Liver (tissue), 9 donors: ENCODE data around the gene IER5. TPM values are rescaled to one million over a fixed set of nuclear protein-coding genes. Genes with fewer than 3 reads are reported as not detected.

ENCODE experiments used
- DNase-seq: peaks from one replicate; pipeline ENCODE4 v3.0.0-alpha.2; 2017; ENCODE audit warnings: low spot score
- H3K27ac ChIP-seq, 2 donors: one replicate each; pipeline ENCODE4 v1.7.0; 2013; ENCODE audit warnings: inconsistent platforms in 2 of 2, low read length in 2 of 2, control low read depth in 1 of 2, low read depth in 1 of 2, mild to moderate bottlenecking in 1 of 2
- H3K27me3 ChIP-seq, 4 donors: one replicate each; pipeline versions ENCODE4 v1.6.1 to v1.7.0; 2013; ENCODE audit warnings: low read length in 3 of 4, inconsistent platforms in 1 of 4, mild to moderate bottlenecking in 1 of 4, moderate library complexity in 1 of 4; ENCODE audit not compliant: control insufficient read depth in 4 of 4, insufficient read depth in 4 of 4
- H3K36me3 ChIP-seq, 4 donors: one replicate each; pipeline versions ENCODE4 v1.6.1 to v1.7.0; 2013; ENCODE audit warnings: low read length in 3 of 4, mild to moderate bottlenecking in 3 of 4, low read depth in 1 of 4, moderate library complexity in 1 of 4; ENCODE audit not compliant: control insufficient read depth in 4 of 4, insufficient read depth in 3 of 4
- H3K4me1 ChIP-seq, 4 donors: one replicate each; pipeline versions ENCODE4 v1.6.1 to v1.7.0; 2013; ENCODE audit warnings: low read length in 3 of 4, mild to moderate bottlenecking in 3 of 4, moderate library complexity in 1 of 4; ENCODE audit not compliant: control insufficient read depth in 4 of 4, insufficient read depth in 4 of 4
- H3K4me3 ChIP-seq, 3 donors: one replicate each; pipeline versions ENCODE4 v1.6.1 to v1.7.0; 2013; ENCODE audit warnings: low read length in 3 of 3, control low read depth in 1 of 3, low read depth in 1 of 3, mild to moderate bottlenecking in 1 of 3
- H3K9ac ChIP-seq, 2 donors: one replicate each; pipeline ENCODE4 v1.7.0; 2013; ENCODE audit warnings: low read length in 2 of 2, mild to moderate bottlenecking in 2 of 2, moderate library complexity in 2 of 2, control low read depth in 1 of 2, low read depth in 1 of 2
- H3K9me3 ChIP-seq, 4 donors: one replicate each; pipeline versions ENCODE4 v1.6.1 to v1.7.0; 2013; ENCODE audit warnings: low read length in 3 of 4; ENCODE audit not compliant: control insufficient read depth in 4 of 4
- ATF3 ChIP-seq: IDR thresholded peaks from 2 replicates; pipeline ENCODE4 v1.6.1; 2016; ENCODE audit warnings: antibody characterized with exemption
- CTCF ChIP-seq: fragments of 150-350 bp; IDR thresholded peaks from 2 replicates; pipeline ENCODE4 v1.5.1; 2017; ENCODE audit warnings: improper control_type of control experiment, low read depth, low read length; ENCODE audit not compliant: missing input control
- EGR1 ChIP-seq, 2 donors: IDR thresholded peaks; 2 replicates each; pipeline ENCODE4 v1.6.1; 2016 to 2018; ENCODE audit warnings: antibody characterized with exemption in 2 of 2, low read depth in 2 of 2
- FOXA1 ChIP-seq: IDR thresholded peaks from 2 replicates; pipeline ENCODE4 v1.6.1; 2016; ENCODE audit warnings: antibody characterized with exemption
- FOXA2 ChIP-seq: IDR thresholded peaks from 2 replicates; pipeline ENCODE4 v1.6.1; 2016; ENCODE audit warnings: antibody characterized with exemption
- GABPA ChIP-seq, 2 donors: IDR thresholded peaks in 1 of 2; conservative IDR thresholded peaks in 1 of 2; 2 replicates each; pipeline ENCODE4 v1.6.1; 2016; ENCODE audit warnings: antibody characterized with exemption in 2 of 2, mild to moderate bottlenecking in 1 of 2, moderate library complexity in 1 of 2
- HNF4A ChIP-seq, 2 donors: conservative IDR thresholded peaks; 2 replicates each; pipeline ENCODE4 v1.6.1; 2016; ENCODE audit warnings: antibody characterized with exemption in 2 of 2, mild to moderate bottlenecking in 2 of 2
- HNF4G ChIP-seq: IDR thresholded peaks from 2 replicates; pipeline ENCODE4 v1.6.1; 2016; ENCODE audit warnings: antibody characterized with exemption
- JUND ChIP-seq, 2 donors: IDR thresholded peaks; 2 replicates each; pipeline ENCODE4 v1.6.1; 2016; ENCODE audit warnings: antibody characterized with exemption in 2 of 2
- MAX ChIP-seq: IDR thresholded peaks from 2 replicates; pipeline ENCODE4 v1.6.1; 2016; ENCODE audit warnings: antibody characterized with exemption
- NR2F2 ChIP-seq: IDR thresholded peaks from 2 replicates; pipeline ENCODE4 v1.6.1; 2016; ENCODE audit warnings: antibody characterized with exemption
- RAD21 ChIP-seq, 2 donors: IDR thresholded peaks; 2 replicates each; pipeline ENCODE4 v1.6.1; 2016; ENCODE audit warnings: antibody characterized with exemption in 2 of 2, mild to moderate bottlenecking in 2 of 2
- RXRA ChIP-seq, 2 donors: IDR thresholded peaks; 2 replicates each; pipeline ENCODE4 v1.6.1; 2017 to 2018; ENCODE audit warnings: antibody characterized with exemption in 2 of 2, mild to moderate bottlenecking in 1 of 2
- SP1 ChIP-seq: IDR thresholded peaks from 2 replicates; pipeline ENCODE4 v1.6.1; 2018; ENCODE audit warnings: antibody characterized with exemption, mild to moderate bottlenecking
- TAF1 ChIP-seq: conservative IDR thresholded peaks from 2 replicates; pipeline ENCODE4 v1.6.1; 2016; ENCODE audit warnings: antibody characterized with exemption, mild to moderate bottlenecking
- YY1 ChIP-seq: IDR thresholded peaks from 2 replicates; pipeline ENCODE4 v1.6.1; 2016; ENCODE audit warnings: antibody characterized with exemption, mild to moderate bottlenecking
- WGBS: extraction: QIAGEN DNeasy Blood & Tissue Kit; methylation state at CpG from one replicate; pipeline ENCODE4 v1.1.7; 2013; 5-methylcytosine and 5-hydroxymethylcytosine counted together
- polyA plus RNA-seq, 2 donors: library from polyadenylated mRNA; stranded (reverse) in 1 of 2; unstranded in 1 of 2; fragments of 200-250 nt in 1 of 2; fragments of >200 nt in 1 of 2; fragmentation: Nextera tagmentation in 1 of 2; extraction: Ambion mirVana in 1 of 2; gene quantifications; one replicate each; pipeline versions ENCODE4 v1.2.1 to v1.2.3, GENCODE V29; 2013 to 2015
- total RNA-seq, 2 donors: library from RNA; depleted of rRNA; stranded (reverse); fragments of >200 nt; gene quantifications; one replicate each; pipeline ENCODE4 v1.2.3, GENCODE V29; 2014
- TF ChIP-seq, protein P1 (sequence below): IDR thresholded peaks from 2 replicates; pipeline ENCODE4 v1.6.1; 2016; ENCODE audit warnings: antibody characterized with exemption
- TF ChIP-seq, protein P2 (sequence below): IDR thresholded peaks from 2 replicates; pipeline ENCODE4 v1.6.1; 2016; ENCODE audit warnings: antibody characterized with exemption, mild to moderate bottlenecking
- donor health status: healthy.
- donor health status: healthy.
- donor health status: healthy.
- donor health status: healthy.
- donor health status: healthy.

The IER5 gene
- total and polyA plus RNA-seq, 4 donors = 0.56 to 8.4 (median 2.4) TPM

- no peaks in the 10 kb centered on the region for H3K27me3 ChIP-seq
- H3K27ac ChIP-seq = no peak overlapping the region
- H3K36me3 ChIP-seq = no peaks in the 10 kb centered on the region
- H3K9me3 ChIP-seq = no peaks in the 10 kb centered on the region
- no peak overlapping the region for H3K4me3 ChIP-seq
- H3K4me1 ChIP-seq = peaks cover 3 to 22% (median 12%) of the 10 kb centered on the region in 4 donors
- 97% methylated on average over 7 of the region's 7 CpGs for WGBS
- DNase-seq = no peak
- TF ChIP-seq FOXA2 = no peak
- no peak for TF ChIP-seq FOXA1
- no peak for TF ChIP-seq YY1
- no peak for TF ChIP-seq RXRA (IDR thresholded peaks at IDR 0.05)
- no peak for TF ChIP-seq ATF3
- no peak for TF ChIP-seq HNF4G
- TF ChIP-seq, protein P1, sequence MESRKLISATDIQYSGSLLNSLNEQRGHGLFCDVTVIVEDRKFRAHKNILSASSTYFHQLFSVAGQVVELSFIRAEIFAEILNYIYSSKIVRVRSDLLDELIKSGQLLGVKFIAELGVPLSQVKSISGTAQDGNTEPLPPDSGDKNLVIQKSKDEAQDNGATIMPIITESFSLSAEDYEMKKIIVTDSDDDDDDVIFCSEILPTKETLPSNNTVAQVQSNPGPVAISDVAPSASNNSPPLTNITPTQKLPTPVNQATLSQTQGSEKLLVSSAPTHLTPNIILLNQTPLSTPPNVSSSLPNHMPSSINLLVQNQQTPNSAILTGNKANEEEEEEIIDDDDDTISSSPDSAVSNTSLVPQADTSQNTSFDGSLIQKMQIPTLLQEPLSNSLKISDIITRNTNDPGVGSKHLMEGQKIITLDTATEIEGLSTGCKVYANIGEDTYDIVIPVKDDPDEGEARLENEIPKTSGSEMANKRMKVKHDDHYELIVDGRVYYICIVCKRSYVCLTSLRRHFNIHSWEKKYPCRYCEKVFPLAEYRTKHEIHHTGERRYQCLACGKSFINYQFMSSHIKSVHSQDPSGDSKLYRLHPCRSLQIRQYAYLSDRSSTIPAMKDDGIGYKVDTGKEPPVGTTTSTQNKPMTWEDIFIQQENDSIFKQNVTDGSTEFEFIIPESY = no peak
- TF ChIP-seq NR2F2 = no peak
- no peak for TF ChIP-seq MAX
- TF ChIP-seq TAF1 = no peak
- TF ChIP-seq RAD21 (IDR thresholded peaks at IDR 0.05) = no peak
- no peak for TF ChIP-seq EGR1 (IDR thresholded peaks at IDR 0.05; ENCODE audit: low read depth in 2 of 2)
- no peak for TF ChIP-seq CTCF
- no peak for TF ChIP-seq GABPA (IDR thresholded peaks at IDR 0.05 in 1 of 2, conservative IDR thresholded peaks at IDR 0.05 in 1 of 2)
- TF ChIP-seq JUND (IDR thresholded peaks at IDR 0.05) = no peak
- no peak for TF ChIP-seq SP1
- TF ChIP-seq HNF4A (conservative IDR thresholded peaks at IDR 0.05) = no peak
- TF ChIP-seq, protein P2, sequence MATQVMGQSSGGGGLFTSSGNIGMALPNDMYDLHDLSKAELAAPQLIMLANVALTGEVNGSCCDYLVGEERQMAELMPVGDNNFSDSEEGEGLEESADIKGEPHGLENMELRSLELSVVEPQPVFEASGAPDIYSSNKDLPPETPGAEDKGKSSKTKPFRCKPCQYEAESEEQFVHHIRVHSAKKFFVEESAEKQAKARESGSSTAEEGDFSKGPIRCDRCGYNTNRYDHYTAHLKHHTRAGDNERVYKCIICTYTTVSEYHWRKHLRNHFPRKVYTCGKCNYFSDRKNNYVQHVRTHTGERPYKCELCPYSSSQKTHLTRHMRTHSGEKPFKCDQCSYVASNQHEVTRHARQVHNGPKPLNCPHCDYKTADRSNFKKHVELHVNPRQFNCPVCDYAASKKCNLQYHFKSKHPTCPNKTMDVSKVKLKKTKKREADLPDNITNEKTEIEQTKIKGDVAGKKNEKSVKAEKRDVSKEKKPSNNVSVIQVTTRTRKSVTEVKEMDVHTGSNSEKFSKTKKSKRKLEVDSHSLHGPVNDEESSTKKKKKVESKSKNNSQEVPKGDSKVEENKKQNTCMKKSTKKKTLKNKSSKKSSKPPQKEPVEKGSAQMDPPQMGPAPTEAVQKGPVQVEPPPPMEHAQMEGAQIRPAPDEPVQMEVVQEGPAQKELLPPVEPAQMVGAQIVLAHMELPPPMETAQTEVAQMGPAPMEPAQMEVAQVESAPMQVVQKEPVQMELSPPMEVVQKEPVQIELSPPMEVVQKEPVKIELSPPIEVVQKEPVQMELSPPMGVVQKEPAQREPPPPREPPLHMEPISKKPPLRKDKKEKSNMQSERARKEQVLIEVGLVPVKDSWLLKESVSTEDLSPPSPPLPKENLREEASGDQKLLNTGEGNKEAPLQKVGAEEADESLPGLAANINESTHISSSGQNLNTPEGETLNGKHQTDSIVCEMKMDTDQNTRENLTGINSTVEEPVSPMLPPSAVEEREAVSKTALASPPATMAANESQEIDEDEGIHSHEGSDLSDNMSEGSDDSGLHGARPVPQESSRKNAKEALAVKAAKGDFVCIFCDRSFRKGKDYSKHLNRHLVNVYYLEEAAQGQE = no peak
- H3K9ac ChIP-seq = no peak overlapping the region
Observed at GRCh38 chr1:181103399-181103798, 14.9 kb downstream of the IER5 start.
